Neutrophil (primary cell): ENCODE measurements around the gene OPHN1.

Source experiments
- H3K27ac ChIP-seq: fragments of 200-600 bp; sonication (generic); 2 replicates; pipeline ENCODE4 v1.5.1; 2016; ENCODE audit warnings: mild to moderate bottlenecking, moderate library complexity
- H3K27me3 ChIP-seq: fragments of 200-600 bp; sonication (generic); 2 replicates; pipeline ENCODE4 v1.6.0; 2016; ENCODE audit warnings: mild to moderate bottlenecking
- H3K36me3 ChIP-seq: fragments of 200-600 bp; sonication (generic); 2 replicates; pipeline ENCODE4 v1.5.1; 2017
- H3K4me1 ChIP-seq, 2 experiments: fragments of 200-600 bp in 1 of 2; sonication (generic) in 1 of 2; 1 replicate in 1 of 2; 2 replicates in 1 of 2; pipeline versions ENCODE4 v1.5.1 to v1.6.1; 2013 to 2016; ENCODE audit warnings: low read depth in 1 of 2, low read length in 1 of 2, mild to moderate bottlenecking in 1 of 2, moderate library complexity in 1 of 2; ENCODE audit not compliant: control insufficient read depth in 1 of 2, insufficient read depth in 1 of 2
- H3K4me3 ChIP-seq, 2 experiments: fragments of 200-600 bp in 1 of 2; sonication (generic) in 1 of 2; 1 replicate in 1 of 2; 2 replicates in 1 of 2; pipeline ENCODE4 v1.5.1; 2013 to 2016; ENCODE audit warnings: low read depth in 1 of 2, low read length in 1 of 2, mild to moderate bottlenecking in 1 of 2, moderate library complexity in 1 of 2
- H3K9me3 ChIP-seq: fragments of 200-600 bp; sonication (generic); 2 replicates; pipeline ENCODE4 v1.5.1; 2016
- TF ChIP-seq, protein P1 (sequence below): fragments of 200-600 bp; sonication (generic); IDR thresholded peaks from 2 replicates; pipeline ENCODE4 v1.5.1; 2016; ENCODE audit warnings: antibody characterized with exemption

OPHN1 gene

DNA sequence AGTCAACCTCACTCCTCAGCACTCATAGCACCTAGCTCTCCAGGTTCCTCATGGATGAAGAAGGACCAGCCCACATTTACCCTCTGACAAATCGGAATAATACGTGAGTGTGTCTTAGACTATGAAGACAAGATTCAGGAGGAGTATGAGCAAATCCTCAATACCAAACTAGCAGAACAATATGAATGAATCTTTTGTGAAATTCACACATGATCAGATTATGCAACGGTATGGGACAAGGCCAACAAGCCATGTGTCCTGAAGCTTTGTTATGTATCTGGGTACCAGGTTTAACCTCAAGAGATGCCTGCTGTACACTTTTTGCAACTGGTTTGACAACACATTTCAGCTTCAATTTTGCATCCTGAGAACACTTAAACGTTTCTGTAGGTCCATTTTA lies 300.1 kb downstream of the OPHN1 start:
- no peaks in the 10 kb centered on the region for H3K4me1 ChIP-seq
- no peak overlapping the region for H3K4me3 ChIP-seq
- H3K27ac ChIP-seq = no peak overlapping the region
- no peaks in the 10 kb centered on the region for H3K36me3 ChIP-seq
- H3K27me3 ChIP-seq = no peaks in the 10 kb centered on the region
- no peaks in the 10 kb centered on the region for H3K9me3 ChIP-seq
- TF ChIP-seq, protein P1, sequence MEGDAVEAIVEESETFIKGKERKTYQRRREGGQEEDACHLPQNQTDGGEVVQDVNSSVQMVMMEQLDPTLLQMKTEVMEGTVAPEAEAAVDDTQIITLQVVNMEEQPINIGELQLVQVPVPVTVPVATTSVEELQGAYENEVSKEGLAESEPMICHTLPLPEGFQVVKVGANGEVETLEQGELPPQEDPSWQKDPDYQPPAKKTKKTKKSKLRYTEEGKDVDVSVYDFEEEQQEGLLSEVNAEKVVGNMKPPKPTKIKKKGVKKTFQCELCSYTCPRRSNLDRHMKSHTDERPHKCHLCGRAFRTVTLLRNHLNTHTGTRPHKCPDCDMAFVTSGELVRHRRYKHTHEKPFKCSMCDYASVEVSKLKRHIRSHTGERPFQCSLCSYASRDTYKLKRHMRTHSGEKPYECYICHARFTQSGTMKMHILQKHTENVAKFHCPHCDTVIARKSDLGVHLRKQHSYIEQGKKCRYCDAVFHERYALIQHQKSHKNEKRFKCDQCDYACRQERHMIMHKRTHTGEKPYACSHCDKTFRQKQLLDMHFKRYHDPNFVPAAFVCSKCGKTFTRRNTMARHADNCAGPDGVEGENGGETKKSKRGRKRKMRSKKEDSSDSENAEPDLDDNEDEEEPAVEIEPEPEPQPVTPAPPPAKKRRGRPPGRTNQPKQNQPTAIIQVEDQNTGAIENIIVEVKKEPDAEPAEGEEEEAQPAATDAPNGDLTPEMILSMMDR = no peak

DNA sequence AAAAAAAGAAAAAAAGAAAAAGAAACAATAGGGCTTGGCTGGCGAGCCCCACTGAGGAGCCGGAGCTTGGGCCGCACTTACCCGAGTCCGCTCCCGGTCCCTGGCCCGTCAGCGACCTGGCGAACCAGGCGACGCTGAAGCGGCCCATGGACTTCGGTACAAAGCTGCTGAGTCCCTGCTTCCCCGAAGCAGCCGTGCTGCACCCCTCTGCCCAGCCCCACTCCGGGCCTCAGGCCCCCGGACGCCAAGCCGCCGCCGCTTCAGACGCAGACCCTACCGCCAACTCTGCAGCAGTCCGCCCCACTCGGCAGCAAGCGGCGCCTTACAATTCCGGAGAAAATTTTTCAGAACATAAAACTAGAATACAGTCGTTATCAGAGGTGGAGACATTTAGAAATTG lies 300.5 kb downstream of the OPHN1 start:
- TF ChIP-seq, protein P1 = no peak
- Histone ChIP-seq H3K4me3 (no peak overlapping the region), H3K27ac (no peak overlapping the region), H3K9me3 (no peaks in the 10 kb centered on the region), H3K36me3 (no peaks in the 10 kb centered on the region), H3K27me3 (no peaks in the 10 kb centered on the region), H3K4me1 (no peaks in the 10 kb centered on the region)

DNA sequence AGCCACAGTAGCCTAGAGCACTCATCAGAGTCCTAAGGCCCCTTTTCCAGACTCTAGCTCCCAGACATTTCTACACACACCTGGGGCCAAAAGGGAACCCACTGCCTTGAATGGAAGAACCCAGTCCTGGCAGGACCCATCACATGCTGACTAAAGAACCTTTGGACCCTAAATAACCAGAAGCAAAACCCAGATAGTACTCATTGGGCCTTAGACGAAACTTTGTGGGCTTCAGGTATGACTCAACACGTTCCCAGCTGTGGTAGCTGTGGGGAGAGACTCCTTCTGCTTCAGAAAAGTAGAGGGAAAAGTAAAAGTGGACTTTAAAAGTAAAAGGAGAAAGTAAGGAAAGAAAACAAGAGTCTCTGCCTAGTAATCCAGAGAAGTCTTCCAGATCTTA lies 311.5 kb downstream of the OPHN1 start:
- TF ChIP-seq, protein P1 = no peak
- Histone ChIP-seq H3K27me3 (no peaks in the 10 kb centered on the region), H3K9me3 (no peaks in the 10 kb centered on the region), H3K27ac (no peak overlapping the region), H3K4me3 (no peak overlapping the region), H3K36me3 (no peaks in the 10 kb centered on the region), H3K4me1 (no peaks in the 10 kb centered on the region)

DNA sequence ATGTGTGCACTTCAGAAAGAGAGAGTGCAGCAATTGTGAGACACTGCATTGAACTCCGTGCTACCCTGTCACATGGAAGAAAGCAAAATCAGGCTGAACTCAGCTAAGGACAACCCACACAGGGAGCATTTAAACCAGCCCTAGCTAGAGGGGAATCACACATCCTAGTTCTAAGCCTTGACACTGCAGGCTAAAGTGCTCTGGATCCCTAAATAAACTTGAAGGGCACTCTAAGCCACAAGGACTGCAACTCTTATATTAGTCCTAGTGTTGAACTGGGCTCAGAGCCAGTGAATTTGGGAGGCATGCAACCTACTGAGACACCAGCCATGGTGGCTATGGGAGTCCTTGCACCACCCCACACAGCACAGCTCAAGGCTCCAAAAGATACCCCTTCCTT lies 311.9 kb downstream of the OPHN1 start:
- Histone ChIP-seq H3K27ac (no peak overlapping the region), H3K9me3 (no peaks in the 10 kb centered on the region), H3K4me1 (no peaks in the 10 kb centered on the region), H3K4me3 (no peak overlapping the region), H3K36me3 (no peaks in the 10 kb centered on the region), H3K27me3 (no peaks in the 10 kb centered on the region)
- TF ChIP-seq, protein P1 = no peak

DNA sequence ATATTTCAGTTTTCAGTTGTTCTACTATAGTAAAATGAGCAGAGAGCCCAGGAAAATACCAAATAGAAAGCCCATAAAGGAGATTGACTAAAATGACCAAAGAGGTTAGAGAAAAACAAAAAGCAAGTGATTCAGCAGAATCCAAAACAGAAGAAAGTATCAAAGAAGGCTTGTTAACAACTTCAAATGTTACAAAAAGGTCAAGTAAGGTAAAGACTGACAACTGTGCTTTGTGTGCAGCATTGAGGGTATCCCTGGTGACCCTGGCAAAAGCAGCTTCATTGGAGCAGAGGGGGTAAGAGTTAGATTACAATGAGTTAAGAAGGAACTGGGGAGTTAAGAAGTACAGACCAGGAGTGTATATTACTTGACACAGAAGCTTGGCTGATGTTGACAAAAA lies 317.9 kb downstream of the OPHN1 start:
- no peak overlapping the region for H3K4me3 ChIP-seq
- no peaks in the 10 kb centered on the region for H3K27me3 ChIP-seq
- no peaks in the 10 kb centered on the region for H3K36me3 ChIP-seq
- H3K9me3 ChIP-seq = no peaks in the 10 kb centered on the region
- H3K27ac ChIP-seq = no peak overlapping the region
- no peaks in the 10 kb centered on the region for H3K4me1 ChIP-seq
- TF ChIP-seq, protein P1 = no peak

DNA sequence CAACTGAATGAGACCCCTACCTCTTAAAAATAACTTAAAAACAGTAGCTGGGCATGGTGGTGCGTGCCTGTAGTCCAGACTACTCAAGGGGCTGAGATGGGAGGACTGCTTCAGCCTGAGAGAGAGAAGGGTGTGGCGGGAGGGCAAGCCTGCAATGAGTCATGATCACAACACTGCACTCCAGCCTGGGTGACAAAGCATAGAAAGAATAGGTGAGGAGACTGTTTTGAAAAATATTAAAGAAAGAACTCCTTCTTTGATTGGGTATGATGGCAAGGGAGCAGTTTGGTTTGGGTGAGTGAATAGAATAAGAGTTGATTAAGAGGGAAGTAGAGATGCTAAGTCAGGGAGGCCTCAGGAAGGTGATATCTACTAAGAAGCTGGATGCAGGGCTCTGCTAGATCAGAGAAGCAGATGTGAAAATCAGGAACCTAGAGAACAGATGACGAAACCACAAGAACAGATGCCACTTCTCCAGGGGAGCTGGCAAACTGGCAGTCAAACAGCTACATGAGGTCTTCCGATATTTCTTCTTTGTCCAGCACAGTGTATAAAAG lies 318.6 kb downstream of the OPHN1 start:
- no peak overlapping the region for H3K27ac ChIP-seq
- H3K4me1 ChIP-seq = no peaks in the 10 kb centered on the region
- H3K27me3 ChIP-seq = no peaks in the 10 kb centered on the region

More for the DNA sequence above, 318.6 kb downstream of the OPHN1 start:
- H3K9me3 ChIP-seq = no peaks in the 10 kb centered on the region
- H3K4me3 ChIP-seq = no peak overlapping the region
- no peaks in the 10 kb centered on the region for H3K36me3 ChIP-seq
- TF ChIP-seq, protein P1 = no peak
